ENCODE results near the gene C9orf78.

DNA sequence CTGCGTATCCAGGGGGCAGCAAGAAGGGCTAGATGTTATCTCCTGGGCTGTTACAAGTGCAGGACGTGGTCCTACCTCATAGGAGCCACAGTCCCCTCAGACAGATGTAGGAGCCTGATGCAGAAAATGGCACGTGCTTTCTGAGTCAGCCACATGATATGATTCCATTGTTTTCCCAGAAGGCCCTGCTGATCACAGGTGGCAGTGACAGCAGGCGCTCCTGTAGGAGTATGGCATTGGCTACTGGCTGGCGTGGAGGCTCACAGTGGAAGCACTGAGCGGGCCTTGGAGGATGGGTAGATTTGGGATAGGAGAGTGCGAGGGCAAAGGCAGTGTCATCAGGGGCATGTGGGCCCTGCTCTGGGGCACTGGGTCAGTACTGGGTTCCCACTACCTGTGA lies 22.1 kb upstream of the C9orf78 start:
- TF ChIP-seq TARDBP (IDR thresholded peaks at IDR 0.05) (no peak), BHLHE40 (IDR thresholded peaks at IDR 0.05; ENCODE audit: borderline replicate concordance) (no peak), ZNF384 (IDR thresholded peaks at IDR 0.05) (no peak), HDGF (IDR thresholded peaks at IDR 0.05; ENCODE audit: borderline replicate concordance) (no peak), FOXK2 (IDR thresholded peaks at IDR 0.05) (no peak), CTBP1 (IDR thresholded peaks at IDR 0.05; ENCODE audit: borderline replicate concordance) (no peak), SP1 (IDR thresholded peaks at IDR 0.05) (no peak), ARNT (IDR thresholded peaks at IDR 0.05) (no peak)
- TF ChIP-seq, protein P1, sequence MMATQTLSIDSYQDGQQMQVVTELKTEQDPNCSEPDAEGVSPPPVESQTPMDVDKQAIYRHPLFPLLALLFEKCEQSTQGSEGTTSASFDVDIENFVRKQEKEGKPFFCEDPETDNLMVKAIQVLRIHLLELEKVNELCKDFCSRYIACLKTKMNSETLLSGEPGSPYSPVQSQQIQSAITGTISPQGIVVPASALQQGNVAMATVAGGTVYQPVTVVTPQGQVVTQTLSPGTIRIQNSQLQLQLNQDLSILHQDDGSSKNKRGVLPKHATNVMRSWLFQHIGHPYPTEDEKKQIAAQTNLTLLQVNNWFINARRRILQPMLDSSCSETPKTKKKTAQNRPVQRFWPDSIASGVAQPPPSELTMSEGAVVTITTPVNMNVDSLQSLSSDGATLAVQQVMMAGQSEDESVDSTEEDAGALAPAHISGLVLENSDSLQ (IDR thresholded peaks at IDR 0.05) = no peak
